Dermis blood vessel endothelial cell (primary cell): Measurements from ENCODE around the gene GALNT18. TPM values are rescaled to one million over a fixed set of nuclear protein-coding genes. Genes with fewer than 3 reads are reported as not detected.

Experiments
- DNase-seq: peaks from one replicate; pipeline ENCODE4 v3.0.0; 2010
- total RNA-seq: library from RNA; depleted of rRNA; stranded (reverse); fragments of >200 nt; gene quantifications from 2 replicates; pipeline ENCODE4 v1.2.3, GENCODE V29; 2014

GALNT18 gene
- total RNA-seq, 1 donor from 2014 or later, result 213 TPM

DNA sequence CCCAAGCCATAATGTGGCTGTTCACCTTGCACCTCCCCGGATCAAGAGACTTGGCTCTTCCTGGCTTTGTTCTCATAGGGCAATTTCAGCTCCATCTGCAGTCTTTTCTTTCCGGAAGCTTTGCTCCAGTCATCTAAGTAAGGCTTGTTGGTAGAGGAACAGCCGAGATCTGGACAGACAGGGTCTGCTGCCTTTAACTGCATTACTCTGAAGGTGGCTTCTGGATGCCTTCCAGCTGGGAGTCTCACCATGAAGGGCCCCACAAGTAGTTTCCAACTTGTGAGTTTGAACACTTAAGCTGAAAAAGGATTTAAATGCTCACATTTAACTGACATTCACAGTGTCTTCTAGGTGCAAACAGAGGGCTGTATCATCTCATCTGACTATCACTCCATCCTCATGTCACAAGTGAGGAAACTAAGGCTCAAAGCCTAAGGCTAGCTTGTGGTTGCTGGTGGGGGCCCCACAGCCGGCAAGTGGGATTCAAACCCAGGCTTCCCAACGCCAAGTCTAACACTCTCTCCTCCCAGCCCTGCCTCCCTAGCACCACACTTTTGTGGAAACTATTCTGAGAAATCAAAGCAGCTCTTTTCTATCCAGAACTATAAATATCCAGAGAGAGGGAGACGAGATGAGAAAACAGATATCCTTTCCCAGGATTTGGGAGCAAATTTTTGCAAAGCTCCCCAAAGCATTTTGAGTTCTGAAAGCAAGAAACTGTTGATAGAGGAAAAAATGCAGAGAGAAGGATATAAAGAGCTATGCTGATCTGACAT is 58.4 kb downstream of the GALNT18 start:
- no peak for DNase-seq

DNA sequence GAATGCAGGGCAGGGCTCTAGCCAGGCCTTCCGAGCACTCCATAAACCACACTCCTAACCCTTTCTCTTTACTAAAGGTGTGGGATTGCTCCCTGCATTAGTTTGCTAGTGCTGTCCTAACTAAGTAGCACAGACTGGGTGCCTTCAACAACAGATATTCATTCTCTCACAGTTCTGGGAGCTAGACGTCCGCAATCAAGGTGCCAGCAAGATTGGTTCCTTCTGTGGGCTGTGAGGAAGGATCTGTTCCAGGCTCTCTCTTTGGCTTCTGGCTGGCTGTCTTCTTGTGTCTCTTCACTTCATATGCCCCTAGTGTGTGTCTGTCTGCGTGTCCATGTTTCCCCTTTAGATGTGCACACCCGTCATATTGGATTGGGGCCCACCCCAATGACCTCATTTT is 59.8 kb downstream of the GALNT18 start:
- no peak for DNase-seq

DNA sequence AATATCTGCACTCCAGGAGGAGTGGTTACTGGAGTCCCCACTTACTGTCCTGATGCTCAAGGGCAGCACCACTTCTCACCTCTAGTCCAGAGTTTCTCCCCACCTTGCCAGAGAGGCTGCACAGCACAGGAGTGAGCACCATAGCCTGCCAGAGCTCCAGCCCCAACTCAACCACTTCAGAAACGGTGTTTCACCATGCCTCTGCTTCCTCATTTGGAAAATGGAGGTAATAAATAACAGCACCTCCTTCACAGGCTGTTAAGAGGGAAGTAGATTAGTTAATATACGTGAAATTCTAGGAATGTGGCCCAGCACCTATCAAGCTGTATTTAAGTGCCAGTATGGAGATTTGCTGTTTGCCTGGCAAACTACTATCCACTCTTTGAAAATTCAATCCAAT is 63.0 kb downstream of the GALNT18 start:
- DNase-seq, result no peak

DNA sequence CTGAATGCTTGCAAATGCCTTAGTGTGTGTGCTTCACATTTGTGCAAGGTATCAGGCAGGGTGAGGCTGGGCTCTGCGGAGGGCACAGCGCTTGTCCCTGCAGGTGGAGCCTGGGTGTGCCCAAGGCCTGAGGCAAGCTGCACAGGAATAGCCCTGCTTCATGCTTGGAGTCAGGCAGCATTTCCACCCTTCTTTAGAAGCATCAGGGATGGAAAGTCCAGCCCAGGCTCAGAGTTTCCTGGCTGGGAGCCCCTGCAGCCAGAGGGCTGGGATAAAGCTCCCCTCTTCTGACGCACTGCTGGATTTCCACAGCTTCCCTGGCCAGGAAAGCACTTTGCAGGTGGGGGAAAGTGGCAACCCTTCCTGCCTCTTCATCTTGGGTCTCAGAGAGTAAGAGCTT is 63.4 kb downstream of the GALNT18 start:
- no peak for DNase-seq

DNA sequence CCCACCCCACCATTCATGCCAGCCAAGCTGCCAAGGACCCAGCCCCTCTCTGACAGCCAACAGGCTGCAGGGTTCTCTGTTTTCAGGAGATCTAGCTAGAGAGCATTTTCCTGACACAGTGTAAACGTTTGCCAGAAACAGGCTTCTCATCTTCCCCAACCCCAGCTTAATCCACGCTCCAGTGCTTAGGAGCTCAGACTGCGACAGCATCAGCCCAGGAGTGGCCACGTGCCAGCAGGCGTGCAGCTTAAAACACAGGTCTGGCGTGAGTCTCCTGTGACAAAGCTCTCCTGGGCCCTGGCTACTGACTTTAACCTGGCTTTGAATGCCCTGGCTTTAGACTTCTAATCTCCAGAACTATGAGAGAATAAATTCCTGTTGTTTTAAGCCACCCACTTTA is 66.6 kb downstream of the GALNT18 start:
- DNase-seq, result no peak

DNA sequence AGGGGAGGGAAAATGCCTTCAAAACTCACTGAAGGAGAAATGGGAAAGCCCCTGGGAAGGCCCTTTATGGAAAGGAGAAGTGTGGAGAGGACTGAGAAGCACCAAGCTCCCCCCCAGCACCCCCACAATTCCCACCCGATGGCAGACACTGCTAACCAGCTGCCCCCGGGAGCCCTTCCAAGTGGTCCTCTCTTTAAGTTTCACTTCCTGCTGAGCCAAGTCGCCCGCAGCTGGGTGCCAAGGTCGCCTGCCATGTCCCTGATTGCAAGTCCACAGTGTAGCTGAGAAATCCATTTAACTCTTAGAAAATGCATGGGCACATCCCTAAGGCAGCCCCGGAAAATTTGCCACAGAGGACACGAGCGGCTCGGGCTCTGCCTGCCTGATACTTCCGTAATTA is 68.2 kb downstream of the GALNT18 start:
- DNase-seq, result no peak

- DNase-seq, result no peak
Measured at GRCh38 chr11:11552529-11553087, 69.2 kb downstream of the GALNT18 start.

GRCh38 chr11:11550534-11550933 is 71.3 kb downstream of the GALNT18 start:
- no peak for DNase-seq

GRCh38 chr11:11545285-11546275 is 76.2 kb downstream of the GALNT18 start:
- DNase-seq, result no peak

- DNase-seq, result no peak
Measured at GRCh38 chr11:11543656-11544055, 78.1 kb downstream of the GALNT18 start.

GRCh38 chr11:11540157-11540556 is 81.6 kb downstream of the GALNT18 start:
- no peak for DNase-seq

- DNase-seq, result no peak
Measured at GRCh38 chr11:11538277-11538960, 83.4 kb downstream of the GALNT18 start.

DNA sequence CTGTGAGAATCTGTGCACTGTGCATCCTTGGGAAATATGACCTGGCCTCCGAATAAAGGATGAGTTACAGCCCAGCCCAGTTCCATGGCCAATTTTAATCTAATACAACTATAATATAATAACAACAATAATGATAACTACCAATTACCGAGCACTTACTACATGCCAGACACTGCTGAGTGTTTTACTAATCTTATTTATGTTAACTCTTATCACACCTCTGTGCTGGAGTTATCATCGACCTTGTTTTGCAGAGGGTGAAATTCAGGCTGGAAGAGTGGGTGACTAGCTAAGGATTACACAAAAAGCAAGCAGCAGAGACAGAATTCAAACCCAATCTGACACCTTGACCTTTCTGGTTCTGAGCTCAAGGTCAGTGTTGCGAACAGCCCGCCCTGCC is 83.9 kb downstream of the GALNT18 start:
- DNase-seq, result no peak

DNA sequence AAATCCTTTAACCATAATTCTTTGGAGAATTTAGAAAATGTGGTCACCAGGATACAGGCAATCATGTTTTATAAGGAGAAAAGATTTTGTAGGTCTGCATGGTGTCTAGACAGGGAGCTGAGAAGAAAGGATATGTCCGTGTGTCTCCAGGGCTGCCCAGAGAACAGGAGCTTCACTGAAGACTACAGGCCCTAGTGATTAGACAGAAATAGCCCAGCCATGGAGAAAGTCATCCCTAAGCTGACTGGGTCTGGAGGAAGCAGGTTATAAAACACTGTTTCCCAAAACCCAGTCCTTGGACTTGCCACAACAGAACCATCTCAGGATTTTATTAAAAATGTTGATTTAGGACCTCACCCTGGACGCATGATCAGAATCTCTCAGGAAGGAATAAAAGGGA is 84.4 kb downstream of the GALNT18 start:
- DNase-seq, result no peak

- no peak for DNase-seq
Measured at GRCh38 chr11:11536650-11537049, 85.2 kb downstream of the GALNT18 start.

GRCh38 chr11:11535611-11536010 is 86.2 kb downstream of the GALNT18 start:
- peak; percentile 38 for DNase-seq

GRCh38 chr11:11534981-11535380 is 86.8 kb downstream of the GALNT18 start:
- DNase-seq, result peak; percentile 4

DNA sequence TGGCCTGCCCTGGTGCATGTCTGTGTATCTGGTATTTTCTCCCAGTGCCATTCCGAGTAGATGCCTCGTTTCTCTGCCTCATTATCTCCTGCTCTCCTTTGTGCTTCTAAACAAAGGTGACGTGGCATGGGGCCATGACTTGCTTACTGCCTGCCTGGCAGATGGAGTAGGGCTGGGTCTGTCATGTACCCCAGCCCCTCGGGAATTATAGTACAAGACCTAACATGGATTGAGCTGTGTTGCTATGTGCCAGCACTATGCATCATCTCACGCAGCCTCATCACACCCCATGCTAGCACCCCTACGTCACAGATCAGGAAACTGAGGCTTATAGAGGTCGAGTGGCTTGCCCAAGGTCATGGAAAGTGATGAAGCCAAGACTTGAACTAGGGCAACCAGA is 88.1 kb downstream of the GALNT18 start:
- DNase-seq, result no peak

DNA sequence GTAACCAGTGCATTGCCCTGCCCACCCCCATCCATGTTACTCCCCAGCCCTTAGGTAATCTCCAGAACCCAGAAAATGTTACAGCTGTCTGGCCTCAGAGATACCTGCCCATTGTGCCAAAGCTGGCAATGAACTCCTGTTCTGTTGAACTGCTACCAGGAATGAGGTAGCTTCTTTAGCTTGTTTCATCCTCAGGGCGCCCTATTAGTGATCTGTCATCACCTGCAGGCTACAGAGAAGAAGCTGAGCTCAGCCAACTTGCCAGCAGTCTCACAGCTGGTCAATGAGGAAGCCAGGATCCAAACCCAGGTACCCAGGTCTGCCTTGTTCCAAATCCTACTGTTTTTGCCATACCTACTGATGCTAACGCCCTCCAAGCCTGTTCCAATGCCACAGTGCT is 88.7 kb downstream of the GALNT18 start:
- DNase-seq, result no peak

DNA sequence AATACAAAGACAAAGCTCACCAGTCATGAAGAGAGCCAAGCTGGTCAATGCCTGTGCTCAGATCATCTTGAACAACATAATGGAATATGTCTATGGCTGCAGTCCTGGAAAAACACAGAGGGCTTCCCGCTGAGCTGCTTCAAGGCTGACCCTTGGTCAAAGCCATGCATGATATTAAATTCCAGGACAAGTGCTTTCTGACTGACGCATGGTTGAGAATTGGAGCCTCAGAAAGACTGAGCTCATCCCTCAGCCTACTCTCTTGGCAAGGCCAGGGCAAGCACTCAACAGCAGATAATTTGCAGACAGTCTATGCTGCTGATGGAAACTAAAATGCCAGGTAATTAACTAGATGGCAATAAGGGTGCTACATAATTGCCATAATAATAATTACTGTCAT is 89.2 kb downstream of the GALNT18 start:
- DNase-seq, result no peak

DNA sequence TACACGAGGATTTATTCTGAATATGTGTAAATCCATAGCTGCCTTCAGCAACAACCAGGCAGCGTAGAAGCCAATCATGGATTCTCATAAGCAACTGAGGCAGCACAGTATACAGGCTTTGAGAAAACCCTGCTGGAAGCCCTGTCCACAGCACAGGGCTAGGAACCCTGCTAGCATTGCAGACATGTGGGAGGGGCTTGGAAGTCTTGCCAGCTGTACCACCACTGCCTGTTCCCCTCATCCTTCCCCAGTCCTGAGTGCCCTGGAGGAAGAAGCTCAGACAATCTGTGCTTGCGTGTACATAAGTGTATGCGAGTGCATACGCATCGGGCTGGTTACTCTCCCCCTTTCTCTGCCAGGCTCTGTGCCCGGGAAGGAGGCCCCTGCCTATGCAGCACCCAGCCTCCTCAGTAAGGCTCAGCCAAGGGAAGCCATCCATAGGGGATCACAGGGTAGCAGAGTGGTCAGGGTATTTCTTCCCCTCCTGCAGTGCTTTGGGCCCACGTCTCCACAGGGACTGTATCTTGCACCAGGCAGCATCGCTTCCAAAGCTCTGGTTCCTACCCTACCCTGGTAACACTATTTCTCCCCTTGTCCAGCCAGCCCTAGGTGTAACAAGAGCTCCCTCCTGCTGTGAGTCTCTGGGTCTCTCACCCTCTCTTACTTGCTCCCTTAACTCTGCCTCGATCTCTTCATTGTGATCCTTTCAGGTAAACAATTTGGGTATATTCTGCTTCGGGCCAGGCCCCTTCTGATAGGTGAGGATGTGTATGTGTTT is 90.5 kb downstream of the GALNT18 start:
- DNase-seq, result no peak

- DNase-seq, result no peak
Measured at GRCh38 chr11:11528986-11529385, 92.8 kb downstream of the GALNT18 start.
